ENCODE data around the gene SERP1.

SERP1 gene

DNA sequence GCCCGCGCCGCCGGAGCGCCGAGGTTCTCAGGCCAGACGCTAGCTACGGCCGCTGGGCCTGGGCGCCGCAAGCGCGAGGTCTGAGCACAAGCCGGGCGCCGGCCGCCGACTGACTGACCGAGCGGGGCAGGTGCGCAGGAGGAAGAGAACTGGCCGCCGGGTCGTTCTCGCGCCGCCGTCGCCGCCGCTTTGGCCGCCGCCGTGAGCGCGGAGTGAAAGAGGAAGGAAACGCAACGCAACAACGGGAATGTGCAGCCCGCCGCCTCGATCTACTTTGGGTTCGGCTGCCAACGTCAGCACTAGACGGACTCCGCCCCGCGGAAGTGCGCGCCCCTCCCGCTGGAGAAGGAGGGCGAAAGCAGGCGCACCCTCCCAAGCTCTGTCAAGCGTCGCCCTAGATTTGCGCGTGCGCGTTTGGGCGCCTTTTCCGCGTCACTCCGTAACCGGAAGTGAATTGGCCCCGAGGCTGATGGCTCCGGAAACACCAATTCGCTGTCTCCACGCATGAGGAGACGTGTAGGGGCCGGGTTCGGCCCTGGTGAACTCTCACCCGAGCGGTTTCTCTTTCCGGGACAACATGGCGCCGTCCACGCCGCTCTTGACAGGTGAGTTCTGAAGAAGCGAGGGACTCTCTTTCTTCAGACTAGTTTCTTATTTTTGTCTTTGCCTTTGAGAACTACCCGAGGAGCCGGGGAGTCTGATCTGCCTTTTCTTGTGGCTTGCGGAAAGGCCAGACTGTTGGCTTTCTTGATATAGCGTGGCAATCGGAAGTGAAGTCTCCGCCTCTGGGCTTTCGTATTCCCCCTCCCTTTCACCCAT, at the start of gene SERP1, which contains the start of gene EIF2A:
Gene SERP1, minus strand, starts transcription at position 271 of the 819 bp plus-strand sequence. CDS start 361 bp downstream, outside the sequence.
Gene EIF2A, plus strand, starts transcription at position 562 of the 819 bp plus-strand sequence. Its CDS starts 16 bp downstream, at position 578.
- in situ Hi-C loops (cut with MboI; ENCODE audit: low sequenced_read_pairs): loop anchor here (25.0 kb wide), 2 partner anchors 316 to 616 kb away; no protein-coding TSS in a partner anchor

DNA sequence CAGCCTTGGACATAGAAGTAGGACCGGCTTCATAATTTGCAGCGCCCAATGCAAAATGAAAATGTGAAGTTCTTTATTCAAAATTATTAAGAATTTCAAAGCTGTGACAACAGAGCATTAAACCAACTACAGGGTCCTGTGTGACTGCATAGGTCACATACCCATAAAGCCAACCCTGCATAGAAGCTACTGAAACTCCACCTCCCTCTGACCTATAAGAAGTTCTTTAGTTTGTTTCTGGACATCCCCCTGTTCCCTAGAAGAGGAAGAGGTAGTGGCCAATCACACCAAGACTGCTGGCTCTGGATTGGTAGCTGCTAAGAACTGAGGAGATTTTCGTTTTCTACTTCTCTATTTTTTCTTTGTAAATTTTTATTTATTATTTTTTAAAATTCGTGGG, 47.9 kb upstream of the SERP1 start:
- in situ Hi-C loops (cut with MboI; ENCODE audit: low sequenced_read_pairs): no loop called here

DNA sequence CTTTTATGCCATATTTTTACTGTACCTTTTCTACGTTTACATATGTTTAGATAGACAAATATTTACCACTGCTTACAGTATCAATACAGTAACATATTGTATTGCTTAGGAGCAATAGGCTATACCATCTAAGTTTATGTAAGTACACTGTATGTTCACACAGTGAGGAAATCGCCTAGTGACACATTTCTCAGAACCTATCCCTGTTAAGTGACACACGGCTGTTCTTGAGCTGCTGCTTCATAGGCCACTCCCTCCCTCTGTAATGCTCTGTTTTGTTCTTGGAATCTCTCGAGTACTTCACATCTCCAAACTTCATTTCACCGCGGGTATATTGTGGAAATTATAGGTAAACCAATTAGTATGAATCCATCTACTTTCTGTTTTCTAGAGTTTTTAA, 43.5 kb upstream of the SERP1 start:
- in situ Hi-C loops (cut with MboI; ENCODE audit: low sequenced_read_pairs): no loop called here

DNA sequence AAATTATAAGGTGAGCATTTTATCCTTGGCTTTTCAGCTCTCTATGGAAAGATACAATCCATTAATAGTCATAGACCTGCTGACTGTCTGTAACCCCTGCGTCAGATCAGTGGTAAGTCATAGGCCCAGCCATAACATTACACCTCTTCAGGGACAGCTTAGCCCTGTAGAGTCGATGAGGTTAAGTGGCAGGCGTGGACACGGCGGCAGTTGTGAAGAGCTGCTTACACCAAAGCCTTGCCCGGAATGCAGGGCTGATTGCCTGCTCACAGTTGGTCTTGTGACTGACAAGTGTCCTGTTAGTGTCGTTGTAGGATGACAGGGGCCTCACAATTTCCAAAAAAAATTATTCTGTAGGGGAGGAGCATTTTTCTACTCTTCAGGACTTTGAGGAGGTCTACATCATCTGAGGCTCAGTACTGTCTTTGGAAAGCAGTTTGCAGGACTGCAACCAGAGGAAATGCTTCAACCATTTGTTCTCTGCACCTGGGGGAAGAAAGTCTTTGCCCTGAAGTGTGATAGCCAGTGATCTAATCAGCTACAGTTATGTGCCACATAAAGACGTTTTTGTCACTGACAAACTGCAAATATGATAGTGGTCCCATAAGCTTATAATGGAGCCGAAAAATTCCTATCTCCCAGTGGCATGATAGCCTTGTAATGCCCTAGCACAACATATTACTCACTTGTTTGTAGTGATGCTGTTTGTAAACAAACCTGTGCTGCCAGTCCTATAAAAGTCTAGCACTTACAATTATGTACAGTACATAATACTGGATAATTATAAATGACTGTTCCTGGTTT, 41.9 kb upstream of the SERP1 start:
- in situ Hi-C loops (cut with MboI; ENCODE audit: low sequenced_read_pairs): no loop called here

DNA sequence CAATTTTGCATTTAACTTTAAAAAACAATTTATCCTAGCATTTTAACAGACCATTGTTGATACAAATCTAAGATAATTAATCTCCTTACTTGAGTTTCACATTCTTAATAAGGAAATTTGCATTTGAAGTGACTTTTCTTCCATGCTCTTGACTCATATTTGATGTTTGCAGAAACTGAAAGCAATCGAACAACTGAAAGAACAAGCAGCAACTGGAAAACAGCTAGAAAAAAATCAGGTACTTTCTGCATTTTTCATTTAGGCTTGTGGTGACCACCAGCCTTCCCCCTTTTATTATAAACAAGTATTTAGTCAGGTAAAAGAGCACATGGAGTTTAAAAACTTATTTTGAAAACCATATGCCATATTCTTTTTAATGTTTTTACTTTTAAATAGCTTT, 36.7 kb upstream of the SERP1 start:
- in situ Hi-C loops (cut with MboI; ENCODE audit: low sequenced_read_pairs): no loop called here

DNA sequence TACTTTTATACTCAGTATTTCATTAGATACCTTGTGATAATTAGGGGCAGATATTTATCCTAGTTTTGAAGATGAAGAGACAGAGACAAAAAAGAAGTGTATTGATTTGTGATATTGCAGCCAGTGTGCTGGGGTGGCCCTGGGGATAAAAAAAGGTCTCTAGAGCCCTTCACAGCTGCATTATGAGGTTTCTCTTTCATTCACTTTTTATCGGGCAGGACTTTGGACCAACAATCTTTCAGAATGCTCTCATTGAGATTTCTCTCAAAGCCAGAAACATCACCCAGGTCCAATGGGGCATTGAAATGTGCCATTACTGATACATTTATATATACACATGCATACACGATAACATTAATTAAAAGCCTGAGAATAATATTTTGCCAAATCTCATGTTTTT, 36.3 kb upstream of the SERP1 start:
- in situ Hi-C loops (cut with MboI; ENCODE audit: low sequenced_read_pairs): no loop called here

DNA sequence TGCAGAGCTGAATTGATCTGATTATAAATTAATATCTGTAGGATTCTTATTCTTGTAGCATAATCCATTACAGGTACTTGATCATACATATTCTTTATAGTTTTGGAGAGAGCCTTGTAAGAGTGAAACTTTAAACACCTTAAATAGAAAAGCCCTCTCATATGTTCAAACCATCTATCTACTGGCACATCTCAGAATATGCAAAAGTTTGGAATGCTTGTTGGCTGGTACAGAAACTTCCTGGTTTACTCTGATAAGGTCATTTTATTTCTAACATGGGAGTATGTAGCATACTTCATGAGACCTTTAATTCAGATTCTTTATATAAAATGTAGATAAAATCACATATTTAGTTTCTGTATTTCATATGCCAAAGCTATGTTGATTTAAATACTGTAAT, 34.9 kb upstream of the SERP1 start:
- in situ Hi-C loops (cut with MboI; ENCODE audit: low sequenced_read_pairs): no loop called here

DNA sequence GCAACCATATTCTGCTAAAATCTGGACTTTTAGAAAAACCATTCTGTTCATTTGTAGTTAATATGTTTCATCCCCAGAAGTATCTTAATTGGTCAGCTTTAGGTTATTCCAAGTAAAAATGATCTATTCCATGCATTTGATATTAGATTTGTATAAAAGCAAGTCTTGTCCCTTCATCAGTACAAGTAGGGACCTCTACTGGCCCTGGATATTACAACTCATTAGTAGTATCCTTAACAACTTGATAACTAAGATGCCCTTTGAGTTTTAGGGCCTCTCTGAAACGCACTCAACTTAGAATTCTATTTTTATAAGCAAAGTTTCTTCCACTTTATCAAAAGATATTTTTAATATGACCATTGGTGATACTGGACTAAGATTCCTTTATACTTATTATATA, 31.6 kb upstream of the SERP1 start:
- in situ Hi-C loops (cut with MboI; ENCODE audit: low sequenced_read_pairs): no loop called here

DNA sequence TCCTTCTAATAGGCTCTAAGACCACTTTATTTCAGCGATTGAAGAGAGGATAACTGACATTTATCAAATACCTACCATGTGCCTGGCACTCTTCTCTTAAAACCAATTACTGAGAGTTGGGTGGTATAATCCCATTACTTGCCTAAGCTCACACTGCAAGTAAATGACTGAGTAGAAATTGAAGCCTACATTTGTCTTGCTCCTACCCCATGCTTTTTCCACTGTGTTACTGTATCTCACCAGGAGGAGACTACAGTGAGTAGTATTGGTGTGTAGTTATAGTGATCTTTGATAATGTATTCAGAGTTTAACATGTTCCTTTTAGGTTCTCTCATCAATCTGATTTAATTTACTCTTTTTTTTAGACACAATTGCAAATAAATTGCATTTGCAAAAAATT, 21.0 kb upstream of the SERP1 start:
- in situ Hi-C loops (cut with MboI; ENCODE audit: low sequenced_read_pairs): no loop called here

DNA sequence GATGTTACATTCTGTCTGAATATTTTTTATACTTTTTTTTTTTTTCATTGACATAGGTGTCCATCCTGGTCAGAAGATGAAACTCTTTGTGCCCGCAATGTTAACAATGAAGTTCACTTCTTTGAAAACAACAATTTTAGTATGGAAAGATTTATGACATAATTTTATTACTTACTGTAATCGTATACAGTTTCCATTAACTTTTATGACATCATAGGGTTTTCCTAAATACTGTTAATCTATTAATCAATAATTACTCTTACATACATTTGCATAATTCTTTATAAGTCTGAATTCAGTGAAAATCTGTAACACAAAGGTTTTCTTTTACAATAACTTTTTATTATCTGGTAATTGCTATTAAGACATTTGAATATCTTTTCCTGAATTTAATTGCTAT, 17.9 kb upstream of the SERP1 start:
- in situ Hi-C loops (cut with MboI; ENCODE audit: low sequenced_read_pairs): no loop called here

DNA sequence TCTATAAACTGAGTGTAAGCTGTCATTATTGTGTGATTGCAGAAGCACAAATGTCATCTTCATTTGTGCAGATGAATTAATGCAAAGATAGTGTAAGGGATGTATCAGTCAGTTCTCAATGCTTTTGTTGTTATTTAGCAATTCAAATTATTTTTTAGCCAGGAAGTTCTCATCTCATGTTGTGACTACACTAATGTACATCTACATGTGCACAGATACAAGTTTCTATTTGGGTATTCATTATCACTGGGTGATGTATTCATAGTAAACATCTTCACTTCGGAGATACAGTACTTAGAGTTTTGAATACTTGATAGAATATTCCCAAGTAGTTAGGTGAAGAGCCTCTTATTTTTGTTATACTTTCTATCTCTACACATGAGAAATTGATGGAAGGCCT, 11.4 kb upstream of the SERP1 start:
- in situ Hi-C loops (cut with MboI; ENCODE audit: low sequenced_read_pairs): no loop called here

DNA sequence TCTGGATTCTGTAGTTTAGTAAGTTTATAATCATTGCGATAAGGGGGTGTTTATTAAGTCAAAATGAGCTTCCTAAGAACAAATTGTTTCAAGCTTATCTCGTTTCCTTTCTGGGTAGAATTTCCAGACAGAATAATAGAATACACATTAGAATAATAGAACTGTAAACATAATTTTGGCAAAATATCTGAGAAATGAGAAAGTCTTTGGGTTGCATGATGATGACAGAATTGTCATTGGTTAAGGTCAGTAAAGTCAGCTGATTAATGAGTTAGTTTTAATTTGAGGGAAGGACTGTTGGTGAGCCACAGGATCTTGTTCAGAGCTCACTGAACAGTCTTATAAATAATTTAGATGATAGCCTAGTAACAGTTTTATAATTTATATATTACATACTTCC, 10.5 kb upstream of the SERP1 start:
- in situ Hi-C loops (cut with MboI; ENCODE audit: low sequenced_read_pairs): no loop called here

DNA sequence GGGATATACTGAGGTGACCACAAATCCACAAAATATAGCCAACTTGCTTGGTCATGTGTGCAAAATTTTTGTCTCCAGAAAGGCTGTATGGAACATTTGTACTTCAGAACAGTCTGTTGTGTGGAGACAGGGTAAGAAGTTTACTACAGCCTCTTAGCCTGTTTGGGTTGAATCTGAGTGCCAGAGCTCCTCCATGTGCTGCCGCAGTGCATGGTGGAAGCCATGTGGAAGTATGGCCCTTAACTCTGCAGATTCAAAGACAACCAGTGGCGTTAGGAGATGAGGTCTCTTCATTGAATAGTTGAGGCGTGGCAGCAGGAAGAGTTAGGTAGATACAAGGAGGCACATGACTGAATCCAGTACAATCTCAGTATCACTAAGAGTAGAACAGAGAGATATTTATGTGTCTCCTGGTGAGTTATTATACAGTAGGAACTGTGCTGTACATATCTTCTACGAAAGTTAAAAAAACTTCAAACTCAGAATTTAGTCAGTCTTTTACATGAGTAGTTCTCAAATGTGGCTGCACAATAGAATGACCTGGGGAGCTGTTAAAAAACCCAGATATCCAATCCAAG, 9.7 kb upstream of the SERP1 start:
- in situ Hi-C loops (cut with MboI; ENCODE audit: low sequenced_read_pairs): no loop called here

DNA sequence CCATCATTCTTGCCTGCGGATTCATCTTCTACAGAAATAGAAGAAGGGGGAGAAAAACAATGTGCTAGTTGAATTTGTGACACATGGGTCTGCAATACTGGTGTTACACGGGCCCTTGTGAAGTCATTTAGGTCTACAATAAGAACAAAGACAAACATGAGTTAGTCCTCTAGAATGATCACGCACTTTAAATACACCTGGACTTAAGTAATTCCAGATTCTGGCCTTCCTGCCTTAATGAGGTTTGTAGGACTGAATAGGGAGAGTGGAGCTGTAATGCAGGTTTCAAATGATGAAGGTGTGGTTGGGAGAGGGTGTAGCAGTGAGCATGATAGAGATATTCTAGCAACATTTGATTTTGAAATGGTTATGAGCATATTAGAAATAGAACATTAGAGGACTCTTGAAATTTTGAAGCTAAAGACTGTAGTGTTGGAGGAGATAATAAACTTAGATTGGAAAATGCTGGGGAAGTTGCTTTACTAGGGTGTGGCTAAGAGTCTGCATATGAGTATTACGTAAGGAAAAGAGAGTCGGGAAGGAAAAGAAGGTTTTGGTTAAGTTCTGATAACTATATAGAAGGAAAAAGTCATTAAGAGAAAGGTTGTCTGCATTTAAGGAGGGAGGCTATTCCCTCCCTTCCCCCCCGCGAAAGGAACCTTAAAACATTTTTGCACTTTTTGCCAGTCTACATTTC, 897 bp upstream of the SERP1 start:
- in situ Hi-C loops (cut with MboI; ENCODE audit: low sequenced_read_pairs): loop anchor here (25.0 kb wide), 2 partner anchors 315 to 615 kb away; no protein-coding TSS in a partner anchor

DNA sequence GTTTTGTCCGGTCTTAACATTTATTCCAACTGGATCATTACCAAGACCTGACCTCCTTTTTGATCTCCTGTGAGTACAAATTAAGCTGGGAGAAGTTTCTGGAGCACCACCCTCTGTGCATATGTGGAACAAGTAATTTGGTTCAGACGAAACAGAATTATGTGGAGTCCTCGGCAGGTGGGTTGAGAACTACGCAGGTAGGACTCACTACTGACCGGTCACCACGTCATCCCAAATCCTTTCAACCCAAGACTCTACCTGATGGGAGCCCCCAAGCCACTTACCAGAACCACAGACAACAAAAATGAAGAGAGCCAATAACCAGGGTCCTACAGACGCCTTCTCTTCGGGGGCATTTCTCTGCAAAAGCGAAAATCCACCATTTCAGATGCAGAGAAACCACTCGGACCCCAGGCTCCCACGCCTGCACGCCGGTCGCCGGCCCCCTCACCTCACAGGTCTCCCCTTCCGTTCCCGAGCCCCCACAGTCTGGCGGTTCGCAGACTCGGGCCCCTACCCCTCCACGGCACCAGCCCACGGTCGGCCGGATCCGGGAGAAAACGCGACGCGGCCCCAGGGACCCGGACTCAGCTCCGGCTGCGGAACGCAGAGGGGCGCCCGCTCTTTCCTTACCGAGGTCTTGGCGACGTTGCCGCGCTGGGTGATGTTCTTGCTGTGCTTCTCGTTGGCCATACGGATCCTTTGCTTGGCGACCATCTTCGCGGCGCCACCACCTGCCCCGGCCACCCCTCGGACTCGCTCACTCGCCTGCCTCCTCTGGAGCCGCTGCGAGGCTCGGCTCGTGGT, 674 bp downstream of the SERP1 start:
- in situ Hi-C loops (cut with MboI; ENCODE audit: low sequenced_read_pairs): loop anchor here (25.0 kb wide), 2 partner anchors 317 to 617 kb away; no protein-coding TSS in a partner anchor

DNA sequence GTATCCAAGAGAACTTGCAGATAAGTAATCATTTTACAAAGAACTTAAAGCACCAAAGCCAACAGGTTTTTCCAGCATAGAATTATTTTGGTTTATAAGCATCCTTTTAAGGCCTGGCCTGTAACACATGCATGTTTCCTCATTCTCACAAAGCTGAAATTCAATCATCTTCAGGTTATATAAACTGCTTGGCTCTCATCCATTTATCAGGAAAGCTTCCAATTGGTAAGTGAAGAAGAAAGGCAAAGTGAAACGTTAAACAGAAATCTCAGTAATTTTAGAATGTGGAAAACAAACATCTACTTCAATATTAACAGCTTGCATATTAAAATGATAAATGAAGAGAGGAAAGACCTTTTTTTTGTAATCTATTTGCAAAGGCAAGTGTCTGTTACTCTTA, 1.6 kb downstream of the SERP1 start:
- in situ Hi-C loops (cut with MboI; ENCODE audit: low sequenced_read_pairs): loop anchor here (25.0 kb wide), 2 partner anchors 318 to 618 kb away; no protein-coding TSS in a partner anchor

DNA sequence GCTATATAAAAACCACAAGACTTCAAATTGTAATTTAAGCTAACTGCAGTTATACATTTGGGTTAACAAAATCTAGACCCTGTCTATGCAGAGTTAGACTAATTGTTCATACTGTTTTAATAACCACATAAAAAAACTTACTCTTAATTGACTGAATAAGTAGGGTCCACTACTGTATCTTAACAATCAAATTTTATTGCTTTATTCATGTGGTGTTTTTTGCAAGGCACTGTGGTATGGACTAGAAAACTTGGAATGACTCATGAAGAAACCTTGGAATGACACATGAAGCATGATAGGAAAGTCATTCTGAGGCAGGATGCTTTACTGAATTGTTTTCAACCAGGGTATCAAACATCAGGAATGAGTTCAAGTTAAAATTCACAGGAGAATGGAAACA, 2.3 kb downstream of the SERP1 start:
- in situ Hi-C loops (cut with MboI; ENCODE audit: low sequenced_read_pairs): loop anchor here (25.0 kb wide), 2 partner anchors 318 to 618 kb away; no protein-coding TSS in a partner anchor

DNA sequence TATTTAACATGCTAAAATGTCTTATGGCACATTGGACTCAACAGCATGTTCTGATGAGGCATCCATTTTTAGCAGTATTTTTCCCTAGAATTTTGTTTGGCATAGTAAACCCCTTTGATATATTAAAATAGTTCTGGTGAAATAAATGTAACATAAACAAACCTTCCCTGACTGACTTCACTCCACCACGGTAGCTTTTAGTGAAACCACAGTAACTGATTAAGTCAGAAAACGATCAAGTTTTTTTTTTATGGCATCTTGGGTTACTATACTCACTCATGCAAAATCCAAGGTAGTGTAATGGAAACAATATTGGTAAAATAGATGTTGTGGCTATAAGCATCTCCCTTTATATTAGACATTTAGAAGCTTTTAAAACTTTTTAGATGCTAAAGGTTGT, 2.8 kb downstream of the SERP1 start:
- in situ Hi-C loops (cut with MboI; ENCODE audit: low sequenced_read_pairs): loop anchor here (25.0 kb wide), 2 partner anchors 319 to 619 kb away; no protein-coding TSS in a partner anchor

DNA sequence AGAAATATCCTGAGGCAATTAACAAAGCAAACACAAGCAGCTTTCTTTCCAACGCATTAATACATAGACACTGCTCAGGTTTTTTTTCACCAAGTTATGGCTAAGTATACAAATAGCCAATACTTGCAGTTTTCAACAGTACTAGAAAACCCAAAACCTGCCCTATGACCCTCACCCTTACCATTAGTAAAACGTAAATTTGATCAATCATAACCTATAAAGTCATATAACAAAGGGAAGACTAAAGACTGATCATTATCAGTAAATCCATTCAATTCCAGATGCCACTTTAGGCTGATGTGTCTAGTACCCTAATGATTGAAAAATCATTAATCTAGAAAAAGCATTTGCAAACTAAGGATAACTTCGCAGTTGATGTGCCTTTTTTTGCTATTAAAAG, 3.2 kb downstream of the SERP1 start:
- in situ Hi-C loops (cut with MboI; ENCODE audit: low sequenced_read_pairs): loop anchor here (25.0 kb wide), 2 partner anchors 319 to 619 kb away; no protein-coding TSS in a partner anchor

DNA sequence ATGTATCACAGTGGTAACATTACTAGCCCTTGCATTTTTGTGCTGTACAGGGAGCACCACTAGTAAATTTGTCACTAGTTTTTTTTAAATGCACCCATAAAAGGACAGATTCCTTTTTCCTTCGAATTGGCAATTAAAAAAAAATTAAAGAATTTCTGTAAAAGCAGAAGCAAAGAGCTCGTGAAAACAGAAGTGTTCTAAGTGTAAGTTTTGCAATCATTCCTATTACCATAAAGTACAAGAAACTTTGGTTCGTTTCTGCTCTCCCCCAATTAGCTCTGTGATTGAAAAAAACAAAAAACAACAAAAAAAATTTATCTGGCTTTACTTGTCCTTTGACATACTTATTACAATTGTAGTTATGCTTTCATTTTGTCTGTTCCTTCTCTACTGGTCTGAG, 5.3 kb downstream of the SERP1 start:
- in situ Hi-C loops (cut with MboI; ENCODE audit: low sequenced_read_pairs): loop anchor here (25.0 kb wide), 2 partner anchors 321 to 621 kb away; no protein-coding TSS in a partner anchor
